ENCODE data around the gene IPCEF1.
A peak's percentile ranks its signal among the peaks of the same experiment; 100 is the strongest.

The IPCEF1 gene

GRCh38 chr6:154252678-154253077, 103.9 kb downstream of the IPCEF1 start:
- Histone ChIP-seq H3K27ac (no peak overlapping the region), H3K4me2 (no peak overlapping the region), H2AFZ (ENCODE audit: low read depth) (no peak overlapping the region), H3K9ac (no peak overlapping the region), H3K4me1 (ENCODE audit: low read depth, poor library complexity, severe bottlenecking) (peaks cover 31% of the 10 kb centered on the region), H4K20me1 (ENCODE audit: insufficient read depth) (no peaks in the 10 kb centered on the region), H3K4me3 (IDR thresholded peaks at IDR 0.05; ENCODE audit: insufficient read depth, low read depth, low read length) (no peak overlapping the region), H3K27me3 (ENCODE audit: insufficient read depth, low read depth) (no peaks in the 10 kb centered on the region), H3K36me3 (ENCODE audit: insufficient read depth) (no peaks in the 10 kb centered on the region), H3K79me2 (ENCODE audit: insufficient read depth, low read depth) (no peaks in the 10 kb centered on the region)
- no peak for TF ChIP-seq CTCF (conservative IDR thresholded peaks at IDR 0.05; ENCODE audit: low read depth, low read length)

GRCh38 chr6:154251116-154251515, 105.5 kb downstream of the IPCEF1 start:
- peaks cover 29% of the 10 kb centered on the region for H3K4me1 ChIP-seq (ENCODE audit: low read depth, poor library complexity, severe bottlenecking)
- peak overlapping the region; percentile 65 for H3K4me2 ChIP-seq
- TF ChIP-seq CTCF (conservative IDR thresholded peaks at IDR 0.05; ENCODE audit: low read depth, low read length) = no peak
- H3K36me3 ChIP-seq (ENCODE audit: insufficient read depth) = no peaks in the 10 kb centered on the region
- no peak overlapping the region for H2AFZ ChIP-seq (ENCODE audit: low read depth)
- H3K9ac ChIP-seq = no peak overlapping the region
- no peak overlapping the region for H3K4me3 ChIP-seq (IDR thresholded peaks at IDR 0.05; ENCODE audit: insufficient read depth, low read depth, low read length)
- H3K27me3 ChIP-seq (ENCODE audit: insufficient read depth, low read depth) = no peaks in the 10 kb centered on the region
- no peaks in the 10 kb centered on the region for H4K20me1 ChIP-seq (ENCODE audit: insufficient read depth)
- no peak overlapping the region for H3K27ac ChIP-seq
- H3K79me2 ChIP-seq (ENCODE audit: insufficient read depth, low read depth) = no peaks in the 10 kb centered on the region

- no peaks in the 10 kb centered on the region for H4K20me1 ChIP-seq (ENCODE audit: insufficient read depth)
- no peaks in the 10 kb centered on the region for H3K36me3 ChIP-seq (ENCODE audit: insufficient read depth)
- H3K4me1 ChIP-seq (ENCODE audit: low read depth, poor library complexity, severe bottlenecking) = peaks cover 29% of the 10 kb centered on the region
- H3K79me2 ChIP-seq (ENCODE audit: insufficient read depth, low read depth) = no peaks in the 10 kb centered on the region
- H3K27ac ChIP-seq = peak overlapping the region; percentile 36; the same call in 1 of the 2 replicates
- no peak overlapping the region for H3K4me3 ChIP-seq (IDR thresholded peaks at IDR 0.05; ENCODE audit: insufficient read depth, low read depth, low read length)
- no peak for TF ChIP-seq CTCF (conservative IDR thresholded peaks at IDR 0.05; ENCODE audit: low read depth, low read length)
- no peaks in the 10 kb centered on the region for H3K27me3 ChIP-seq (ENCODE audit: insufficient read depth, low read depth)
- peak overlapping the region; percentile 42; the same call in 1 of the 2 replicates for H2AFZ ChIP-seq (ENCODE audit: low read depth)
- H3K9ac ChIP-seq = no peak overlapping the region
- H3K4me2 ChIP-seq = peak overlapping the region; percentile 65
These were observed 106.9 kb downstream of the IPCEF1 start for GRCh38 chr6:154249499-154250298.

GRCh38 chr6:154247119-154247861, 109.3 kb downstream of the IPCEF1 start:
- TF ChIP-seq CTCF (conservative IDR thresholded peaks at IDR 0.05; ENCODE audit: low read depth, low read length) = no peak
- H3K4me1 ChIP-seq (ENCODE audit: low read depth, poor library complexity, severe bottlenecking) = peaks cover 29% of the 10 kb centered on the region
- H3K9ac ChIP-seq = no peak overlapping the region
- H3K27me3 ChIP-seq (ENCODE audit: insufficient read depth, low read depth) = no peaks in the 10 kb centered on the region
- H4K20me1 ChIP-seq (ENCODE audit: insufficient read depth) = no peaks in the 10 kb centered on the region
- H3K27ac ChIP-seq = no peak overlapping the region
- H3K79me2 ChIP-seq (ENCODE audit: insufficient read depth, low read depth) = no peaks in the 10 kb centered on the region
- no peak overlapping the region for H3K4me2 ChIP-seq
- H3K36me3 ChIP-seq (ENCODE audit: insufficient read depth) = no peaks in the 10 kb centered on the region
- H2AFZ ChIP-seq (ENCODE audit: low read depth) = no peak overlapping the region
- no peak overlapping the region for H3K4me3 ChIP-seq (IDR thresholded peaks at IDR 0.05; ENCODE audit: insufficient read depth, low read depth, low read length)

Data from KMS-11 (cell line).